HAP-1 (cell line): ENCODE measurements around the gene RNASE11.
A peak's percentile ranks its signal among the peaks of the same experiment; 100 is the strongest.
"Not testable (repeated sequence)": the region's sequence is repeated elsewhere in the genome, so short reads cannot be mapped to it uniquely, and the experiment has no call there.

Experiments used
- DNase-seq, 2 experiments: peaks; one replicate each; pipeline ENCODE4 v3.0.0-alpha.2; 2016 to 2020; ENCODE audit warnings: low spot score in 2 of 2
- H3K27me3 ChIP-seq: fragments of 250-450 bp; sonication (Bioruptor Pico); 2 replicates; pipeline ENCODE4 v1.5.1; 2020; ENCODE audit warnings: low read depth, mild to moderate bottlenecking, moderate library complexity
- H3K36me3 ChIP-seq: fragments of 250-450 bp; sonication (Bioruptor Pico); replicated peaks from 2 replicates; pipeline ENCODE4 v1.5.1; 2020; ENCODE audit warnings: mild to moderate bottlenecking
- H3K4me1 ChIP-seq: fragments of 250-450 bp; sonication (Bioruptor Pico); 2 replicates; pipeline ENCODE4 v1.5.1; 2020; ENCODE audit warnings: mild to moderate bottlenecking
- H3K4me3 ChIP-seq: fragments of 250-450 bp; sonication (Bioruptor Pico); 2 replicates; pipeline ENCODE4 v1.5.1; 2020; ENCODE audit warnings: mild to moderate bottlenecking, moderate library complexity
- H3K9me3 ChIP-seq: fragments of 250-450 bp; sonication (Bioruptor Pico); 2 replicates; pipeline ENCODE4 v1.5.1; 2020; ENCODE audit warnings: mild to moderate bottlenecking, moderate library complexity
- in situ Hi-C: fragments of 300-500 bp; cut with MboI; formaldehyde crosslinking; loops from 3 replicates; pipeline ENCODE4 v1.14.3; 2020; ENCODE audit warnings: low sequenced_read_pairs, inconsistent platforms, mixed read lengths

Gene RNASE11

DNA sequence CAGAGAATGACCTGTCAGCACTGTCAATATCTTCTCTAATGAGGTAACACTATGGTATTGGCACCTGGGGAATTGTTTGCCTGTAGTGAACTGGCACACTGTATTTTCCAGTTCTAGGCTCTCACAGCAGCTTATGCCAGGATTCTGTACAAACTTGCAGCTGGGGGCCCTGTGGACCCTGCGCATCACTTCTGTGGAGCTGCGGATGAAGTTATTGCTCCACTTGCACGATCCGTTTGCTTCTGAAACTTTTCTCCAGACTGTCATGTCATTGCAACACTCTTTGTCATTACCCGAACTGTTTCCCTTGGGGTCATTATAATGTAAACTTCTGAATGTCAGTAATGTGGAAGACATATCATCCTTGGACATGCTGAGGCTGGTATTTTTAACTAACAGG lies 3.9 kb downstream of the RNASE11 start:
- H3K4me1 ChIP-seq: peaks cover 17% of the 10 kb centered on the region
- H3K9me3 ChIP-seq: no peaks in the 10 kb centered on the region
- no peak for DNase-seq
- 0 out of 2 replicates have a peak, but pooled peaks cover 7% of the 10 kb centered on the region for H3K27me3 ChIP-seq
- no peaks in the 10 kb centered on the region for H3K36me3 ChIP-seq
- in situ Hi-C loops: no loop called here
- H3K4me3 ChIP-seq: no peak overlapping the region

DNA sequence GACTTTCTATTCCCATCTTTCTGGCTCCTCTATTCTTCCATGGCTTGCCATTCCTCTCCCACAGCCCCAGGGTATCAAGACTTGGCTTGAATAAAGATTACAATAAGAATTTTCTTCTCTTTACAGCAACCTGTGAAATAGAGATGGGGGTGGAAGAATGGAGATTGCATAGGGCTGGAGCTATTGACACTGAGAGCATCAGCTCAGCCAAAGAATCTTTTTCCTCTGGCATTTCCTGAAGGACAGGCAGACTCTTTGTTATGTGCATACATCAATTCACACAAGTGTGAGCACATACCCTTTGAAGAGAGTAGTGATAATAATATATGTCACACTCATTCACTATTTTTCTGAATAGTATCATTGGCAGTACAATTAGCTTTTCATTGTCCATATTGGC lies 4.7 kb downstream of the RNASE11 start:
- in situ Hi-C loops: no loop called here
- H3K9me3 ChIP-seq: no peaks in the 10 kb centered on the region
- DNase-seq: no peak

DNA sequence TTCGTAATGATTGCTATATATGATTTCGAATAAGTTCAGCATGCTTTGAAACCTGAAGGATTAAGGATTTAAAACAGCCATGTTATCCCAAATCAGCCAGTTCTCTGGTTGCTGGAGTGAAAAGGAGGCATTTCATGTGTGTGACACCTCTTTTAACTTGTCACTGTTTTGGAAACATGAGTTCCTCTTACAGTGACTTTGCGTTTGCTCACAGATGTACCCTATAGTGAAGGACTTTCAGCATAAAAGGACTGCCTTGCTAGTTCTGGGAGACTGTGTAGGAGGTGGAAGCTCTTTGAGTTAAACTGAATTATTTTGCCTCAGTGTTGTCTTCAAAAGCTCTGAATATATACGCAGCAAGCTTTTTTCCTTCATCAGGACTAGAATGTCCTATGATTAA lies 7.6 kb downstream of the RNASE11 start:
- peaks cover 17% of the 10 kb centered on the region for H3K4me1 ChIP-seq
- H3K36me3 ChIP-seq: no peaks in the 10 kb centered on the region
- DNase-seq: peak; percentile 39 to 84
- in situ Hi-C loops: no loop called here
- H3K27me3 ChIP-seq: 0 out of 2 replicates have a peak, but pooled peaks cover 3% of the 10 kb centered on the region
- no peak overlapping the region for H3K4me3 ChIP-seq
- H3K9me3 ChIP-seq: no peaks in the 10 kb centered on the region

More for the DNA sequence above, 4.7 kb downstream of the RNASE11 start:
- H3K27me3 ChIP-seq: 0 out of 2 replicates have a peak, but pooled peaks cover 7% of the 10 kb centered on the region
- H3K36me3 ChIP-seq: no peaks in the 10 kb centered on the region
- H3K4me1 ChIP-seq: peaks cover 17% of the 10 kb centered on the region
- H3K4me3 ChIP-seq: no peak overlapping the region

- H3K36me3 ChIP-seq: no peaks in the 10 kb centered on the region
- in situ Hi-C loops: no loop called here
- no peaks in the 10 kb centered on the region for H3K9me3 ChIP-seq
- no peaks in the 10 kb centered on the region for H3K27me3 ChIP-seq
- DNase-seq: no peak
- H3K4me3 ChIP-seq: no peak overlapping the region
- peaks cover 17% of the 10 kb centered on the region for H3K4me1 ChIP-seq
These were observed 8.9 kb downstream of the RNASE11 start for GRCh38 chr14:20578784-20579502.

DNA sequence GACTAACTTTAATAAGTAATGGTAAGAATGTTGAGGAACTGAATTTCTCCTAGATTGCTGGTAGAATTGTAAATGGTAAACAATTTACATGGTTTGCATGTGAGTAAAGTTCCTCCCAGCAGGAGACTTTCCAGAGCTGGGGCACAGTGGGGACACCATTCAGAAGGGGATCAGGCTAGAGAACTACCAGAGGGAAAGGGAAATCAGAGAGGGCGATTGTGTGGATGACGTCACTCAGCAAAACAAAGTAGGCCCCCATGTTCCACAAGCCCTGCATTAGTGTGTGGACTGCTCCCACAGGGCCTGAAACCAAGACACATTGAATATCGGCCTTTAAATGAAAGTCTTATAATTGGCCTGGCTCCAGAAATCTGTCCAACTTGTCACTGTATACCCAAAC lies 9.5 kb downstream of the RNASE11 start:
- Histone ChIP-seq H3K4me3 (no peak overlapping the region), H3K4me1 (peaks cover 17% of the 10 kb centered on the region), H3K36me3 (no peaks in the 10 kb centered on the region), H3K9me3 (no peaks in the 10 kb centered on the region), H3K27me3 (peaks cover 5% of the 10 kb centered on the region; the same call in 1 of the 2 replicates)
- no peak for DNase-seq
- in situ Hi-C loops: no loop called here

GRCh38 chr14:20572382-20572990 lies 15.3 kb downstream of the RNASE11 start:
- H3K9me3 ChIP-seq, H3K27me3 ChIP-seq, H3K4me1 ChIP-seq, H3K4me3 ChIP-seq, H3K36me3 ChIP-seq, in situ Hi-C loops, DNase-seq: not testable (repeated sequence)

- DNase-seq, H3K9me3 ChIP-seq, H3K4me3 ChIP-seq, in situ Hi-C loops, H3K4me1 ChIP-seq, H3K27me3 ChIP-seq, H3K36me3 ChIP-seq: not testable (repeated sequence)
These were observed 17.1 kb downstream of the RNASE11 start for GRCh38 chr14:20570720-20571119.

DNA sequence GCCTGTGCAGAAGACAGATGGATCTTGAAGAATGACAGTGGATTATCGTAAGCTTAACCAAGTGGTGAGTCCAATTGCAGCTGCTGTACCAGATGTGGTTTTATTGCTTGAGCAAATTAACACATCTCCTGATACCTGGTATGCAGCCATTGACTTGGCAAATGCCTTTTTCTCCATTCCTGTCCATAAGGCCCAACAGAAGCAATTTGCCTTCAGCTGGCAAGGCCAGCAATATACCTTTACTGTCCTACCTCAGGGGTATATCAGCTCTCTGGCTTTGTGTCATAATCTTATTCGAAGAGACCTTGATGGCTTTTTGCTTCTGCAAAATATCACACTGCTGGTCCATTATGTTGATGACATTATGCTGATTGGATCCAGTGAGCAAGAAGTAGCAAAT lies 17.9 kb downstream of the RNASE11 start:
- DNase-seq, H3K27me3 ChIP-seq, H3K9me3 ChIP-seq, in situ Hi-C loops, H3K4me1 ChIP-seq, H3K4me3 ChIP-seq, H3K36me3 ChIP-seq: not testable (repeated sequence)

GRCh38 chr14:20569066-20569465 lies 18.7 kb downstream of the RNASE11 start:
- Histone ChIP-seq H3K4me3 (no peak overlapping the region), H3K36me3 (no peaks in the 10 kb centered on the region), H3K4me1 (no peaks in the 10 kb centered on the region), H3K27me3 (peaks cover 5% of the 10 kb centered on the region; the same call in 1 of the 2 replicates), H3K9me3 (no peaks in the 10 kb centered on the region)
- in situ Hi-C loops: no loop called here
- DNase-seq: no peak

DNA sequence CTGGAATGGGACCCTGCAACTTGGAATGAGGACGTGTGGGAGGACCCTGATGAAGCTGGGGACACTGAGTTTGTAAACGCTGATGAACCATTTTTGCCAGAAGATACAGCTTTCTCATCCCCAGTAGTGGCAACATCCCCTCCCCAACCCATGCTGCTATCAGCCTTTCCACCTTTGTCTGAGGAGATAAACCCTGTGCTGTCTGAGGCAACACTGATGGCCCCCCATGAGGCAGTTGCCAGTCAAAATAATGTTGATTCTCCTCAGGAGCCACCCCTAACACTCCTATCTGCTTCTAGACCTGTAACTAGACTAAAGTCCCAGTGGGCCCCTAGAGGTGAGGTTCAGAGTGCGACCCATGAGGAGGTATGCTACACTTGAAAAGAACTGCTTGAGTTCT lies 19.4 kb downstream of the RNASE11 start:
- in situ Hi-C loops: no loop called here
- peaks cover under 1% of the 10 kb centered on the region; the same call in 1 of the 2 replicates for H3K27me3 ChIP-seq
- no peaks in the 10 kb centered on the region for H3K4me1 ChIP-seq
- H3K36me3 ChIP-seq: no peaks in the 10 kb centered on the region
- H3K4me3 ChIP-seq: no peak overlapping the region
- no peak for DNase-seq
- H3K9me3 ChIP-seq: no peaks in the 10 kb centered on the region

DNA sequence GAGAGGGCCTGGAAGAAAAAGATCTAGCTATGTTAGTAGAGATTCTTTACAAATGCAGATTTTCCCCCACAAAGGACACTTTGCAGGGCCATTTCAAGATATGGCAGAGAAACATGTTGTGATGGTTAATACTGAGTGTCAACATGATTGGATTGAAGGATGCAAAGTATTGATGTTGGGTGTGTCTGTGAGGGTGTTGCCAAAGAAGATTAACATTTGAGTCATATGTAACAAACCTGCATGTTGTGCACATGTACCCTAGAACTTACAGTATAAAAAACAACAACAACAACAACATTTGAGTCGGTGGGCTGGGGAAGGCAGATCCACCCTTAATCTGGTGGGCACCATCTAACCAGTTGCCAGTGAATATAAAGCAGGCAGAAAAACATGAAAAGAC lies 20.6 kb downstream of the RNASE11 start:
- DNase-seq: peak in 1 of 2 experiments; percentile 18
- in situ Hi-C loops, H3K4me1 ChIP-seq, H3K36me3 ChIP-seq, H3K9me3 ChIP-seq, H3K4me3 ChIP-seq, H3K27me3 ChIP-seq: not testable (repeated sequence)

DNA sequence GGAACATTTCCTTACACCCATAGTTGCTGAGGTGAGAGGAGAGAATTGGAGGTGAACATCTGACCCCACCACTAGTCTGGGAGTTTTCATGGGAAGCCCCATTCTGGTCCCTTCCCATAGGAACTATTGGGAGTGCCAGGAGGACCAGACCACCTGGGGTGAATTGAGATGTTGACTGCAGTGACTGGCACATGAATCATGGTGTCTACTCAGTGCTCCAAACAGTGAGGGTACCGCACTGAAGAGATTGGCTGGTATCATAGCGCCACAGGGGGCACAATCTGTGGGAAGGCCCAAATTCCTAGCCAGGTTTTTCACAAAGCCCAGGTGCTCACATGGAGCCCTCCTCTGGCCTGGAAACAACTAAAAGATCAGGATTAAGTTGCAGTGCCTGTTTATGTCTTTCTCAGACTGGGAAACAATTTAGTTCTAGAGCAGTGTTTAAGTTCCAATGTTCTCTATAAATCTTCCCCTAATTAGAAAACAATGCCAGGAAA lies 23.3 kb downstream of the RNASE11 start:
- in situ Hi-C loops: no loop called here
- no peaks in the 10 kb centered on the region for H3K9me3 ChIP-seq
- H3K4me3 ChIP-seq: no peak overlapping the region
- H3K27me3 ChIP-seq: peaks cover 7% of the 10 kb centered on the region; the same call in 1 of the 2 replicates
- peaks cover 4% of the 10 kb centered on the region for H3K4me1 ChIP-seq
- no peak for DNase-seq
- no peaks in the 10 kb centered on the region for H3K36me3 ChIP-seq

GRCh38 chr14:20563971-20564370 lies 23.8 kb downstream of the RNASE11 start:
- no peak for DNase-seq
- Histone ChIP-seq H3K27me3 (peaks cover 7% of the 10 kb centered on the region; the same call in 1 of the 2 replicates), H3K36me3 (no peaks in the 10 kb centered on the region), H3K4me3 (no peak overlapping the region), H3K9me3 (no peaks in the 10 kb centered on the region), H3K4me1 (peaks cover 6% of the 10 kb centered on the region)
- in situ Hi-C loops: no loop called here

GRCh38 chr14:20560961-20561360 lies 26.8 kb downstream of the RNASE11 start, which contains the start of gene RNASE9:
Gene RNASE9, minus strand, starts transcription at chr14:20561047.
- H3K4me3 ChIP-seq: no peak within 1 kb of the TSS
- no peaks in the 10 kb centered on the region for H3K9me3 ChIP-seq
- DNase-seq: no peak
- H3K36me3 ChIP-seq: no peaks in the 10 kb centered on the region
- peaks cover 7% of the 10 kb centered on the region; the same call in 1 of the 2 replicates for H3K27me3 ChIP-seq
- in situ Hi-C loops: no loop called here
- peaks cover 6% of the 10 kb centered on the region for H3K4me1 ChIP-seq
